Endothelial cell of umbilical vein (primary cell): Measurements from ENCODE around the gene DCHS2. TPM values are rescaled to one million over a fixed set of nuclear protein-coding genes. Genes with fewer than 3 reads are reported as not detected.

ENCODE experiments used
- BruUV-seq: library from RNA; stranded (reverse); fragments of 400-500 nt; replicated peaks from 2 replicates; lab custom pipeline; 2021; lab: Mats Ljungman, UMichigan
- CTCF ChIA-PET: fragments of 300-600, 350-600 bp; sonication (Branson Sonifier 250); formaldehyde crosslinking; loops from one replicate; lab custom pipeline; 2021; ENCODE audit warnings: antibody characterized with exemption, inconsistent platforms; lab: Charles Lee
- POLR2A ChIA-PET: fragments of 300-600, 350-600 bp; sonication (Branson Sonifier 250); formaldehyde crosslinking; loops from one replicate; lab custom pipeline; 2021; ENCODE audit warnings: antibody characterized with exemption, inconsistent platforms; lab: Charles Lee
- DNase-seq: peaks from one replicate; pipeline ENCODE4 v3.0.0-alpha.2; 2011; ENCODE audit warnings: low read depth, low spot score
- FAIRE-seq: peaks from 2 replicates; lab custom pipeline; 2011; peaks lifted over from hg19 to GRCh38; lab: Jason Lieb, UNC
- H2AFZ ChIP-seq: 2 replicates; pipeline ENCODE4 v1.6.0; 2012; ENCODE audit warnings: low read depth, low read length, control low read depth, inconsistent platforms
- H3K27ac ChIP-seq: 2 replicates; pipeline ENCODE4 v1.5.1; 2011; ENCODE audit warnings: low read depth, mild to moderate bottlenecking, control low read depth, low read length, moderate library complexity; ENCODE audit not compliant: insufficient read depth
- H3K27me3 ChIP-seq, 2 experiments: 2 replicates each; pipeline versions ENCODE4 v1.6.0 to v1.6.1; 2011; ENCODE audit warnings: low read length in 2 of 2, mixed read lengths in 1 of 2; ENCODE audit not compliant: control insufficient read depth in 2 of 2, insufficient read depth in 2 of 2
- H3K36me3 ChIP-seq, 2 experiments: 2 replicates in 1 of 2; 3 replicates in 1 of 2; pipeline ENCODE4 v1.5.1; 2011; ENCODE audit warnings: low read length in 2 of 2, mild to moderate bottlenecking in 1 of 2, moderate library complexity in 1 of 2; ENCODE audit not compliant: control insufficient read depth in 2 of 2, insufficient read depth in 2 of 2; ENCODE audit errors: extremely low read depth in 1 of 2
- H3K4me1 ChIP-seq: 3 replicates; pipeline ENCODE4 v1.5.1; 2011; ENCODE audit warnings: mild to moderate bottlenecking, low read length; ENCODE audit not compliant: control insufficient read depth, insufficient read depth; ENCODE audit errors: extremely low read depth
- H3K4me2 ChIP-seq: 2 replicates; pipeline ENCODE4 v1.6.1; 2011; ENCODE audit warnings: low read length, control low read depth, mixed read lengths; ENCODE audit not compliant: insufficient read depth
- H3K4me3 ChIP-seq, 3 experiments: fragments of 200-600 bp in 1 of 3; sonication (generic), shearing (Covaris generic) in 1 of 3; replicated peaks in 1 of 3; 2 replicates each; pipeline ENCODE4 v1.5.1; 2011 to 2016; ENCODE audit warnings: control low read depth in 3 of 3, low read length in 3 of 3, mild to moderate bottlenecking in 2 of 3, inconsistent platforms in 1 of 3, low read depth in 1 of 3, moderate library complexity in 1 of 3; ENCODE audit not compliant: insufficient read depth in 1 of 3
- H3K79me2 ChIP-seq: 2 replicates; pipeline ENCODE4 v1.6.0; 2012; ENCODE audit warnings: low read length, inconsistent platforms; ENCODE audit not compliant: control insufficient read depth, insufficient read depth
- H3K9ac ChIP-seq: replicated peaks from 2 replicates; pipeline ENCODE3; 2011; ENCODE audit warnings: low read length, control low read depth; ENCODE audit not compliant: insufficient read depth; ENCODE audit errors: extremely low read depth
- H3K9me1 ChIP-seq: replicated peaks from 3 replicates; pipeline ENCODE4 v1.6.0; 2011; ENCODE audit warnings: mild to moderate bottlenecking, low read length; ENCODE audit not compliant: control insufficient read depth, insufficient read depth; ENCODE audit errors: extremely low read depth
- H3K9me3 ChIP-seq: replicated peaks from 2 replicates; pipeline ENCODE4 v1.5.1; 2012; ENCODE audit warnings: low read length, inconsistent platforms; ENCODE audit not compliant: control insufficient read depth, insufficient read depth
- H4K20me1 ChIP-seq: replicated peaks from 2 replicates; pipeline ENCODE3; 2011; ENCODE audit warnings: mild to moderate bottlenecking, low read length; ENCODE audit not compliant: control insufficient read depth, insufficient read depth; ENCODE audit errors: extremely low read depth
- EZH2 ChIP-seq: IDR thresholded peaks from 2 replicates; pipeline ENCODE4 v1.6.1; 2012; ENCODE audit warnings: borderline replicate concordance, low read depth, mild to moderate bottlenecking, moderate library complexity, low read length, inconsistent platforms; ENCODE audit not compliant: severe bottlenecking
- JUN ChIP-seq: IDR thresholded peaks from 2 replicates; pipeline ENCODE4 v1.6.1; 2011; ENCODE audit warnings: borderline replicate concordance, low read depth; ENCODE audit not compliant: insufficient read length, insufficient read depth
- MYC ChIP-seq: IDR thresholded peaks from one replicate; pipeline ENCODE4 v1.6.1; 2011; ENCODE audit warnings: mild to moderate bottlenecking, low read depth, low read length
- POLR2A ChIP-seq: IDR thresholded peaks from 2 replicates; pipeline ENCODE4 v1.6.1; 2012; ENCODE audit warnings: low read depth, mild to moderate bottlenecking, control low read depth, low read length
- POLR2AphosphoS5 ChIP-seq: IDR thresholded peaks from 2 replicates; pipeline ENCODE4 v1.6.1; 2012; ENCODE audit warnings: low read depth, mild to moderate bottlenecking, control low read depth, low read length, moderate library complexity; ENCODE audit not compliant: insufficient read depth
- dilution Hi-C: fragments of 300-500 bp; cut with MboI; formaldehyde crosslinking; loops from one replicate; pipeline ENCODE4 v1.15.0; 2019; ENCODE audit warnings: low sequenced_read_pairs; ENCODE audit not compliant: extremely low pct_ligation_motif_present
- intact Hi-C: fragments of 100-400 bp; cut with micrococcal nuclease; formaldehyde crosslinking; loops from one replicate; pipeline ENCODE4 v1.10.0; 2022
- polyA plus RNA-seq, 4 experiments: library from polyadenylated mRNA; depleted of rRNA in 3 of 4; stranded (reverse) in 3 of 4; unstranded in 1 of 4; fragments of >200 nt; gene quantifications; 2 replicates each; pipeline versions ENCODE4 v1.2.1 to v1.2.3, GENCODE V29; 2011 to 2012; ENCODE audit warnings: missing spikeins in 1 of 4
- total RNA-seq: library from RNA; stranded (reverse); gene quantifications from 2 replicates; pipeline ENCODE4 v1.2.3, GENCODE V29; 2021
- TF ChIP-seq, protein P1 (sequence below): IDR thresholded peaks from 2 replicates; pipeline ENCODE4 v1.6.1; 2011; ENCODE audit not compliant: insufficient read depth, insufficient read length

DCHS2 gene
- total and polyA plus RNA-seq, 2 donors (not counting 3 experiments of a cell fraction or from before 2014, with no cell fraction given): not detected

DNA sequence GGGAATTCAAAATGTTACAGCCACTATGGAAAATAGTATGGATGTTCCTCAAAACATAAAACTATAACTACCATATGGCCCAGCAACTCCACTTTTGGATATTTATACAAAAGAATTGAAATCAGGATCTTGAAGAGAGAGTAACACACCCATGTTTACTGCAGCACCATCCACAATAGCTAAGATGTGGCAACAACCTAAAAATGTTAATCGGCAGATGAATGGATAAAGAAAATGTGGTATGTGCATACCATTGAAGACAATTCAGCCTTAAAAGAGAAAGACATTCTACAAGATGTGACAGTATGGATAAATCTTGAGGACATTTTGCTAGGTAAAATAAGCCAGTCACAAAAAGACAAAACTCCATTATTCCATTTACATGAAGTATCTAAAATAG is 171.9 kb downstream of the DCHS2 start:
- Histone ChIP-seq H3K9ac (no peak overlapping the region), H2AFZ (no peak overlapping the region), H3K27me3 (no peaks in the 10 kb centered on the region), H3K36me3 (no peaks in the 10 kb centered on the region), H3K9me3 (no peaks in the 10 kb centered on the region), H3K9me1 (no peaks in the 10 kb centered on the region), H3K79me2 (no peaks in the 10 kb centered on the region), H3K4me3 (no peak overlapping the region), H3K4me1 (no peaks in the 10 kb centered on the region), H4K20me1 (no peaks in the 10 kb centered on the region), H3K4me2 (no peak overlapping the region), H3K27ac (no peak overlapping the region)
- POLR2A ChIA-PET: no interaction called here
- dilution Hi-C loops (no loop called here), intact Hi-C loops (no loop called here)
- no TSS peak for BruUV-seq
- CTCF ChIA-PET: no interaction called here
- TF ChIP-seq EZH2: no peak
- TF ChIP-seq POLR2A: no peak
- no peak for TF ChIP-seq MYC
- no peak for TF ChIP-seq JUN
- no peak for FAIRE-seq
- no peak for DNase-seq

- Histone ChIP-seq H3K9me3 (no peaks in the 10 kb centered on the region), H3K79me2 (no peaks in the 10 kb centered on the region), H3K4me3 (no peak overlapping the region), H3K9ac (no peak overlapping the region), H2AFZ (no peak overlapping the region), H3K36me3 (no peaks in the 10 kb centered on the region), H3K9me1 (no peaks in the 10 kb centered on the region), H3K4me2 (no peak overlapping the region), H3K4me1 (no peaks in the 10 kb centered on the region), H4K20me1 (no peaks in the 10 kb centered on the region), H3K27ac (no peak overlapping the region), H3K27me3 (no peaks in the 10 kb centered on the region)
- DNase-seq (no peak), FAIRE-seq (no peak)
- intact Hi-C loops: no loop called here
- CTCF ChIA-PET: no interaction called here
- BruUV-seq: no TSS peak
- TF ChIP-seq JUN: no peak
- TF ChIP-seq, protein P1, sequence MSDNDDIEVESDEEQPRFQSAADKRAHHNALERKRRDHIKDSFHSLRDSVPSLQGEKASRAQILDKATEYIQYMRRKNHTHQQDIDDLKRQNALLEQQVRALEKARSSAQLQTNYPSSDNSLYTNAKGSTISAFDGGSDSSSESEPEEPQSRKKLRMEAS: no peak
- TF ChIP-seq POLR2AphosphoS5: no peak
- TF ChIP-seq POLR2A: no peak
- POLR2A ChIA-PET: no interaction called here
- dilution Hi-C loops: no loop called here
Observed at GRCh38 chr4:154317201-154317999, 174.2 kb downstream of the DCHS2 start.
